HG03378 (cell line): ENCODE data around the gene CTNNA3.
"Not testable (repeated sequence)": the region's sequence is repeated elsewhere in the genome, so short reads cannot be mapped to it uniquely, and the experiment has no call there.

Experiments used
- ATAC-seq: cut with Tn5 transposase; IDR thresholded peaks from one replicate; pipeline ENCODE4 v1.9.1; 2021; ENCODE audit warnings: mild to moderate bottlenecking, moderate library complexity; ENCODE audit not compliant: unreplicated experiment

The CTNNA3 gene

GRCh38 chr10:66483966-66484365 lies 1212.0 kb downstream of the CTNNA3 start:
- ATAC-seq = no peak

- ATAC-seq = no peak
These were observed 1223.8 kb downstream of the CTNNA3 start for GRCh38 chr10:66472156-66472555.

- ATAC-seq = no peak
These were observed 1229.0 kb downstream of the CTNNA3 start for GRCh38 chr10:66467042-66467441.

- no peak for ATAC-seq
These were observed 1229.4 kb downstream of the CTNNA3 start for GRCh38 chr10:66466622-66467021.

GRCh38 chr10:66463611-66464010 lies 1232.4 kb downstream of the CTNNA3 start:
- ATAC-seq = no peak

GRCh38 chr10:66457629-66458028 lies 1238.4 kb downstream of the CTNNA3 start:
- ATAC-seq = no peak

- ATAC-seq = no peak
These were observed 1240.7 kb downstream of the CTNNA3 start for GRCh38 chr10:66455304-66455703.

- no peak for ATAC-seq
These were observed 1255.4 kb downstream of the CTNNA3 start for GRCh38 chr10:66440568-66440967.

- no peak for ATAC-seq
These were observed 1281.1 kb downstream of the CTNNA3 start for GRCh38 chr10:66414943-66415342.

- ATAC-seq = no peak
These were observed 1290.4 kb downstream of the CTNNA3 start for GRCh38 chr10:66405566-66405965.

- ATAC-seq = no peak
These were observed 1297.3 kb downstream of the CTNNA3 start for GRCh38 chr10:66398669-66399068.

GRCh38 chr10:66394342-66395063 lies 1301.5 kb downstream of the CTNNA3 start:
- no peak for ATAC-seq

- ATAC-seq = no peak
These were observed 1305.1 kb downstream of the CTNNA3 start for GRCh38 chr10:66390926-66391325.

GRCh38 chr10:66381045-66381444 lies 1315.0 kb downstream of the CTNNA3 start:
- ATAC-seq = no peak

GRCh38 chr10:66378117-66378876 lies 1317.7 kb downstream of the CTNNA3 start:
- no peak for ATAC-seq

- no peak for ATAC-seq
These were observed 1327.8 kb downstream of the CTNNA3 start for GRCh38 chr10:66368146-66368545.

GRCh38 chr10:66366163-66366562 lies 1329.8 kb downstream of the CTNNA3 start:
- ATAC-seq = no peak

- ATAC-seq = no peak
These were observed 1330.3 kb downstream of the CTNNA3 start for GRCh38 chr10:66365686-66366085.

GRCh38 chr10:66362522-66362921 lies 1333.5 kb downstream of the CTNNA3 start:
- ATAC-seq = no peak

- not testable (repeated sequence) for ATAC-seq
These were observed 1342.2 kb downstream of the CTNNA3 start for GRCh38 chr10:66353822-66354221.

- ATAC-seq = no peak
These were observed 1342.6 kb downstream of the CTNNA3 start for GRCh38 chr10:66353422-66353821.
